Measurements from ENCODE around the gene BTG4.

Gene BTG4

GRCh38 chr11:111513240-111513605 is 1.0 kb upstream of the BTG4 start:
- no peak overlapping the region for H3K4me3 ChIP-seq (ENCODE audit: control insufficient read depth, low read depth, low read length)

GRCh38 chr11:111510311-111510710 is 1.9 kb downstream of the BTG4 start:
- TF ChIP-seq CTCF (IDR thresholded peaks at IDR 0.05; ENCODE audit: control insufficient read depth, insufficient read depth, low read depth, low read length, missing control alignments), result no peak
- DNase-seq (ENCODE audit: low read depth), result no peak
- no peak overlapping the region for H3K4me3 ChIP-seq (ENCODE audit: control insufficient read depth, low read depth, low read length)

More at GRCh38 chr11:111513240-111513605, 1.0 kb upstream of the BTG4 start:
- no peak for TF ChIP-seq CTCF (IDR thresholded peaks at IDR 0.05; ENCODE audit: control insufficient read depth, insufficient read depth, low read depth, low read length, missing control alignments)
- no peak for DNase-seq (ENCODE audit: low read depth)

- no peak for TF ChIP-seq CTCF (IDR thresholded peaks at IDR 0.05; ENCODE audit: control insufficient read depth, insufficient read depth, low read depth, low read length, missing control alignments)
- H3K4me3 ChIP-seq (ENCODE audit: control insufficient read depth, low read depth, low read length), result no peak overlapping the region
- DNase-seq (ENCODE audit: low read depth), result no peak
Measured at GRCh38 chr11:111502611-111503010, 9.6 kb downstream of the BTG4 start.

GRCh38 chr11:111500481-111500880 is 11.7 kb downstream of the BTG4 start:
- TF ChIP-seq CTCF (IDR thresholded peaks at IDR 0.05; ENCODE audit: control insufficient read depth, insufficient read depth, low read depth, low read length, missing control alignments), result no peak
- DNase-seq (ENCODE audit: low read depth), result no peak
- no peak overlapping the region for H3K4me3 ChIP-seq (ENCODE audit: control insufficient read depth, low read depth, low read length)

GRCh38 chr11:111499483-111499882 is 12.7 kb downstream of the BTG4 start:
- no peak for DNase-seq (ENCODE audit: low read depth)
- TF ChIP-seq CTCF (IDR thresholded peaks at IDR 0.05; ENCODE audit: control insufficient read depth, insufficient read depth, low read depth, low read length, missing control alignments), result no peak
- H3K4me3 ChIP-seq (ENCODE audit: control insufficient read depth, low read depth, low read length), result no peak overlapping the region

- no peak for TF ChIP-seq CTCF (IDR thresholded peaks at IDR 0.05; ENCODE audit: control insufficient read depth, insufficient read depth, low read depth, low read length, missing control alignments)
- DNase-seq (ENCODE audit: low read depth), result no peak
- no peak overlapping the region for H3K4me3 ChIP-seq (ENCODE audit: control insufficient read depth, low read depth, low read length)
Measured at GRCh38 chr11:111494040-111494439, 18.1 kb downstream of the BTG4 start.

- no peak for DNase-seq (ENCODE audit: low read depth)
- no peak for TF ChIP-seq CTCF (IDR thresholded peaks at IDR 0.05; ENCODE audit: control insufficient read depth, insufficient read depth, low read depth, low read length, missing control alignments)
- H3K4me3 ChIP-seq (ENCODE audit: control insufficient read depth, low read depth, low read length), result no peak overlapping the region
Measured at GRCh38 chr11:111490496-111490895, 21.7 kb downstream of the BTG4 start.

Data from AG09309 (cell line).